GM18505 (cell line): ENCODE data around the gene CCDC85C.

ENCODE experiments used
- ATAC-seq: cut with Tn5 transposase; IDR thresholded peaks from one replicate; pipeline ENCODE4 v1.9.1; 2021; ENCODE audit not compliant: unreplicated experiment
- POLR2A ChIP-seq: IDR thresholded peaks from 4 replicates; pipeline ENCODE4 v1.6.1; 2011; ENCODE audit warnings: borderline replicate concordance; ENCODE audit not compliant: insufficient read depth, insufficient read length; ENCODE audit errors: extremely low read depth

The CCDC85C gene

DNA sequence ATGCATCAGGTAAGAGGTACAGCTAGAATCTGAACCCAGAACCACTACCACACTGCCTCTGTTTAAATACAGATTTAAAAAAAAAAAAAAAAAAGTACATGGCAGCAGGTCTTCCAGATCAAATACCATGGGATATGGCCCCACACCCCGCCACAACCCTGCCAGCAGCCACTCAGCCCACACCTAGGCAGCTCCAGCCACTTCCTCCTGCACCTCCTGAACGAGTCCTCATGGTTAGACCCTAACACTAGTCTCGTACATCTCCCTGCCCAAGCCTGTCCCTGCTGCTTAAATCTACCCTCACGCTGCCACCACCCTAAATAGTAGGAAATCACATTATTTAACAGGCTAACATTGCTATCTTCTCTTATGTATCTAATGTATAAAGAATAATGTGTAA, 135.9 kb downstream of the CCDC85C start:
- TF ChIP-seq POLR2A = no peak
- ATAC-seq = no peak

DNA sequence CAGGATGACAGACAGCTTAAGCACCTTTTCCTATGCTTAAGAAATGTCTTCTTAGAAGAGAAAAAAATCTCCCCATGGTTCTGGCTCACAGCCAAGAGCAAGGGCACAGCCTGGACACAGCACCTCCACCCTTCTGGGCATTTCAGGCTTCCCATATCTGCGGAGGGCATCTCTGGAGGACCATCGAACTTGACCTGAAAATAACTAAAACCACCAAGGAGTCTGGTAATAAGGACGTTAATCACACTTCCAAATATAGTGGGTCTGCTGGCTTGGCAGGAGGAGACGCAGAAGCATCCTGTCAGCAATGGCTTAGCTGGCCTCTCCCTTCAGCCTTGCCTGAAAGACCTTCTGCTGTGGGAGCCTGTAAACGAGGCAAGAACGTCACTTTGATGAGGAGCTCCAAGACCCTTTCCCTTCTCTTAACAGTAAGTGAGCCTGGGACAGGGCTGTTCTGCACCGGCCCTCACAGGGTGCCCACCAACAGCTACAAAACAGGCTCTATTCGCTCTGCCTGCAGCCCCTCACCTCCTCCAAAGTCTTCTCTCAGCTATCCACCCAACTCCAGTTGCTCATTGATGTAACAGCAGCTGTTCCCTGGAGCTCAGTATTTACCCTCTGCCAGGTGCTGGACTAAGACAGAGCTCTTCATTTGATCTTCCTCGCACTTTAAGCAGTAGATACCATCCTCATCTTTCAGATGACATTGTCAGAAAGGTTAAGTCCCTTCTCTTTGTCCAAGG, 136.5 kb downstream of the CCDC85C start:
- no peak for TF ChIP-seq POLR2A
- no peak for ATAC-seq

DNA sequence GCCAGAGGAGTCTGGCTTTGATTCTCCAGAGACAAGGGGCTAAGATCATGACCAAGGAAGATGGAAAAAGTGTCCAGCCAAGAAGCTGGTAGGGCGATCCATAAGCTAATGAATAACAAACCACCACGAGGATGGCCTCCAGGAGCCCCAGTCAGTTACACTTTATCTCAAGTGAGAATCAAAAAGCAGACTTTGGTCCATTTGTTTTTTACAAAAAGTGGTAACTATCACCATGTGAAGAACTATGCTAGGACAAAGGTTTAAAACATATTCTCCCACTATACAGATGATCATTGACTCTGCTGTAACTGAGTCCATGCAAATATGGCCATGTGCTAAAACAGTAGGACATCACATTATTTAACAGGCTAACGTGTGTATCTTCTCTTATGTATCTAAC, 137.2 kb downstream of the CCDC85C start:
- TF ChIP-seq POLR2A = no peak
- ATAC-seq = no peak

DNA sequence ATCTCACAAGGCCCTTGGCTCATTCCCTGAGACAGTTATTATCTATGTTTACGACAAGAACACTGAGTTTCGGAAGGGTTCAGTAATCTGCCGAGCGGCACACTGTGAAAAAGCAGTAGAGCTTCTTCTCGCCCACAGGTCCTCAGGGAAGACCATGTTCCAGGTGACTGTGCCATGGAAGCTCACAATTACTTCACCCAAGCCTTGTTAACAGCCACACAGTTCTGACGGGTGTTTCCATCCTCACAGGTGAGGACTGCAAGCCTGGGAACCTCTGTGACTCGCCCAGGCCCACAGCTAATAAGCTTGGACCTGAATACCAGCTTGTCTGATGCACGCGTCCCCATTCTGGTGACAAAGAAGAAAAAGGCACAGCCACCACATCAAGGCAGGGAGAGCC, 138.7 kb downstream of the CCDC85C start:
- no peak for TF ChIP-seq POLR2A

DNA sequence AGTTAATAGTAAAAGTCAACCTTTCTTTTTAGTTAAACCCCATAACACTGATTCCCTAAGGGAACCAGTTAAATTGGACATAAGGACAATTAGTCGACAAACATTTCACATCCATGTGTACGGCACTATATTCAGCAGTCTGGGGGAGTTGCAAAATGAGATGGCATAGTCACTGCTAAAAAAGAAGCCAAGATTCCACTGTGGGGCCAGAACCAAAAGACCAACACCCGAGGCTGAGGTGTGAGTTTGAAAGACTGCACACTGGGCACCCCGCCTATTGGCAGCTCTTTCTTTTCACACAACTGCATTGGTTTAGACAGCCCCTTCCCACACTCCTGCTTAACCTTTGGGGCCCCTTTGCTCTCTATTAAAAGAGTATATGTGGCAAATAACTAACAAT, 140.0 kb downstream of the CCDC85C start:
- no peak for ATAC-seq

More for the DNA sequence above, 138.7 kb downstream of the CCDC85C start:
- ATAC-seq = no peak

DNA sequence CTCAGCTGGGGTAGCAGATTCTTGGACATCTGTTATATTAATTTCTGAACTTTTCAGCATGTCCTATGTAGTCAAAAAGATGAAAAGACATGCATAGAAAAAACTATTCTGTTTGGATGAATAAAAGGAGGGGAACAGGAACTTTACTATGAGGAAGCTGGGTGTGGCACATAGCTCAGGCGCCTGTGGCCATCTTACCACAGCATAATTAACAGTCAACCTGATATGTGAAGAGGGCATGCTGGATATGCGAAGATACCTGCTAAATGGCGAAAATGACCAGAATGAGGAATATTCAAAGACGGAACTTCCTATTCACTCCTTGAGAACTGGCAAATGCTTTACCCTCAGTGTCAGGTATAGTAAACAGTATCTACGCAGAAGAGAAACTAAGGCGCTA, 141.8 kb downstream of the CCDC85C start:
- ATAC-seq = no peak
- no peak for TF ChIP-seq POLR2A

More for the DNA sequence above, 140.0 kb downstream of the CCDC85C start:
- TF ChIP-seq POLR2A = no peak

DNA sequence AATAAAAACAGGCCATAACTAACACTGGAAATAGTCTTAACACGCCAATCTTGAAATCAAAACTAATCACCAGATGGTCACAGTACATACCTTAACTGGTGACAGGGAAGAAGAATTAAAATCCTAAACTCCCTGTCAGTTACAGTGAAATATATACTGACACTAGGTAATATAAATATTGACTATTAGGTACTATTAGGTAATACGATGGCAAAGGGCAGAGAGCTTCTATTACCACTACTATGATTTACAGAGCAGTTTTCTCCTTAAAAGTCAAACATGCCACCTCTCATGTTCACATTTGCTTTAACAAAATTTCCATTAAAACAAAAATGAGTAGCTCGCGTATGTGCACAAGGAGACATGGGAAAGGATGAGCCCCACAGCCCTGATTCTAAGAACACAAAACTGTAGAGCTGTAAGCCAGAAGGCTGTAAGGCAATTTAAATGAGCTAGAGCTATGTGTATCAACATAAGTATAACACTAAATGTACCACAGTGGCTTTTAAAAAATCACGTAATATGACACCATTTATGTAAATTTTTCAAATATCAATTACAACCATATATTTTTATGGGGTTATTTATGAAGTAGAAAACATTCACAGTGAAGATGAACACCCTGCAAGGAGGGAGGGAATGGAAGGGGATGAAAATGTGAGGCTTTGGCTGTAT, 142.5 kb downstream of the CCDC85C start:
- ATAC-seq = no peak

DNA sequence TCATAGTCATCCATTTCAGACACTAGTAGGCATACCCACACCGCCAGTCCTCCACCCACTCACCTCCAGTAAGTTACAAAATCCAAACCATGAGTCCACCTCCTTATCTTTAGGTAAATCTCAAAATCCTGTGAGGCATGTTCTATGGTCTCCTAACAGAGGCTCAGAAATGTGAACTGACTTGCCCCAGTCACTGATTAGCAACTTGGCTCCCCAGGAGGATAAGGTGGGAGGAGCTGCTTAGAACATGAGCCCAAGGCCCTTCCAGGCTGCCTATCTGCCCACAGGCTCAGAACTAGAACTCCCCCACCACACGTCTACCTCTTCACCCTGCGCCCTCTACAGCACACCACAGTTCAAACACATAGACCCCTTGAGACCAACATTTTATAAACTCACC, 143.2 kb downstream of the CCDC85C start:
- TF ChIP-seq POLR2A = no peak
- no peak for ATAC-seq

More for the DNA sequence above, 142.5 kb downstream of the CCDC85C start:
- no peak for TF ChIP-seq POLR2A

DNA sequence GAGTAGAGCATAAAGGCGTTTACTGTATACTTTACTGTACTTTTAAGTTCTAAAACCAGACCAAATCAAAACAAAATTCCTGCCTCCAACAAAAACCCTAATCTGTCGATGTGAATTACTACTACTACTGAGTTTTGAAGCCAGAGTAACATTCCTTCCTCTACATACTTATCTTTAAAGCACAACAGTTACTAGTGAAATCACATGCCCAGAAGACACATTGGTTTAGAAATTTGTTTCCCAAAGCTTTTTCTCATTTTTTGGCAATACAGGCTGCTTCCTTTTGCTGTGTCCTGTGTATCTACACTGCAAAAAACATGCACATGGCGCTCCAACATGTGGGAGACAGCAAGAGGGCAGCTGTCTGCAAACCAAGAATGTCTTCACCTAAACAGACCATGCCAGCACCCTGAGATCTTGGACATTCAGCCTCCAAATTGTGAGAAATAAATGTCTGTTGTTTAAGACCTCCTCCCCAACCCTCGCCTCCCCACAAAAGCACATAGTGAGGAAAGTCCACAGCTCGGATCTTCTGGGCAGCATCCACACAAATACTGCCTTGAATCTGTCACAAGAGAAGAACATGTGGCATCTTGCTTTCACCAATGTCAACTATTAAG, 144.4 kb downstream of the CCDC85C start:
- ATAC-seq = no peak
- TF ChIP-seq POLR2A = no peak

DNA sequence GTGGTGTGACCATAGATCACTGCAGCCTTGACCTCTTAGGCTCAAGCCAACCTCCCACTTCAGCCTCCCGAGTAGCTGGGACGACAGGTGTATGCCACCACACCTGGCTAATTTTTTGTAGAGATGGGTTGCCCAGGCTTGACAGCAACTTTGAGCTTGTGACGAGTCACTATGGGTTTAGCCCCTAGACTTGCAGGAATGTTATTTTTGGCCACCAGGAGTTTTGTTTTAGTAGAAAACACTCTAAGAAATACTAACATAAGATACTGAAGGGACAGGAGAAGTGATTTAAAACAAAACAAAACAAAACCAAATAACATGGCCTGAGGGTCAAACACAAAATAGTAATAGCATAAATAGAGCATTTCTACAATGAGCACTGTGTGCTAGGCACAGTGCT, 149.8 kb downstream of the CCDC85C start:
- no peak for TF ChIP-seq POLR2A
- ATAC-seq = no peak

DNA sequence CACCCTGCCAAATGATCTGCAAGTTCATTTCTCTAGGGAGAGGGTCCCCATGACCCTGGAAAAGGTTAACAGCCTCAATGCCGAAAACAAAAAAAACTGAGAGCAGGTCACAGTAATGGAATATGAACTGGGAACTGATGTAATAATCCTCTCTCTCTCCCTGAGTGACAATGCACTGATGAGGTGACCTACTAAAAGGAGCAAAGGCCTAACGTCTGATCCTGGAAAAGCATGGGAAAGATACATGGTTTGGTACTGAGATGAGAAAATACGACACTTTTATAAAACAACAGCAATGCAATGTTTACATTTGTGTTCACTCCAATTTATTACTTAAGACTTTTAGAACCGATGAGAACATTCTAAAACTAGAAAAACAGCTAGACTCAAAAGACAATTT, 151.0 kb downstream of the CCDC85C start:
- no peak for ATAC-seq
- TF ChIP-seq POLR2A = no peak

DNA sequence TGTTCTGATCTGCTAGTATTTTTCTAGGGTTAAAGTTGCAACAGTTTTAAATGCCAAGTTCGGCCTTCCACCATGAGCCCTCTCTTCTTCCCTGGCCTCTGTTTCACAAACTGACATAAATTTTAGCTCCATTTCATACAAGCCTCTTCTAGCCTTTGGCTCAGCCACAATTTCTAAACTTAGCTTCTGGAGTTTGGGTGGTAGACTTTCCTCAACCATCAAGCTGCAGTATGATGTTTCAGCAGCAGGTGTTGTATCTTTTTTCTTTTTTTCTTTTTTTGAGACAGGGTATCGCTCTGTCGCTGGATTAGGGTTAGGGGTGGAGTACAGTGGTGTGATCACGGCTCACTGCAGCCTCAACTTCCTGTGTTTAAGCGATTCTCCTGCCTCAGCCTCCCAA, 152.8 kb downstream of the CCDC85C start:
- TF ChIP-seq POLR2A = no peak
- ATAC-seq = no peak

DNA sequence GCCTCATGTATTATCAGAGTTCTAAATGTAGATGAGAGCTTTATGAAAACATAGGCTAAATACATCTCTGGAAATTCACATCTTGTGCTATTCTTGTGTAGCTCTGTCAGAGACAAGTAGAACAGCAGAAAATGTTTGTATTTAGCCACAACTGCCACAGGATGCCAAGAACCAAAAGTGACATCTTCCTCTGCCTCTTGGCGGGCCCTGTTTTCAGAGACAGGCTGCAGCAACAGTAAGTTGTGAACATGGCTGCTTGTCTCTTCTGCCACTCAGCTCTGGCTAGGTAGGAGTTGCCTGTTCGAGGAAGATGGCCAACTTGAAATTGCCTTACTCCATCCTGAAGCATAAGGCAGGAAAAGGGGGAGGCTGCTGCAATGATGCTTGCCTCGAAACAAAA, 153.7 kb downstream of the CCDC85C start:
- TF ChIP-seq POLR2A = no peak
- no peak for ATAC-seq
